Sigmoid colon (tissue), 3 donors: Measurements from ENCODE around the gene SDC1.

Source experiments
- CTCF ChIP-seq, 4 experiments: fragments of 450-650 bp in 3 of 4; fragments of 200-600 bp in 1 of 4; IDR thresholded peaks; one replicate each; pipeline ENCODE4 v1.5.1; 2016 to 2019; ENCODE audit warnings: antibody characterized with exemption in 4 of 4, mild to moderate bottlenecking in 3 of 4, moderate library complexity in 2 of 4
- POLR2A ChIP-seq, 2 donors: fragments of 450-650 bp; IDR thresholded peaks; one replicate each; pipeline ENCODE4 v1.6.1; 2016; ENCODE audit warnings: antibody characterized with exemption in 2 of 2, mild to moderate bottlenecking in 2 of 2, moderate library complexity in 2 of 2

- TF ChIP-seq POLR2A (IDR thresholded peaks at IDR 0.05) (no peak), CTCF (IDR thresholded peaks at IDR 0.05) (no peak)
These were observed 18.9 kb downstream of the SDC1 start for GRCh38 chr2:20205915-20206524.
